Neural cell (in vitro differentiated cells): Measurements from ENCODE around the gene PLEKHA5. TPM values are rescaled to one million over a fixed set of nuclear protein-coding genes. Genes with fewer than 3 reads are reported as not detected.

Experiments used
- H2AFZ ChIP-seq: fragments of 200-600, 300-800 bp; sonication (generic), shearing (Covaris generic); 2 replicates; pipeline ENCODE4 v1.6.0; 2014; ENCODE audit warnings: low read depth, mild to moderate bottlenecking, antibody characterized with exemption, low read length, moderate library complexity
- H3F3A ChIP-seq: fragments of 200-600 bp; shearing (Covaris generic); 2 replicates; pipeline ENCODE4 v1.6.1; 2016; ENCODE audit warnings: mild to moderate bottlenecking, moderate library complexity, mixed read lengths, antibody characterized with exemption, low read length; ENCODE audit not compliant: insufficient read depth, poor library complexity, severe bottlenecking
- H3K27ac ChIP-seq: fragments of 200-600, 300-800 bp; sonication (generic), shearing (Covaris generic); 2 replicates; pipeline ENCODE4 v1.5.1; 2014; ENCODE audit warnings: mild to moderate bottlenecking, low read length, moderate library complexity
- H3K27me3 ChIP-seq: fragments of 300-800, 200-600 bp; sonication (generic), shearing (Covaris generic); 2 replicates; pipeline ENCODE4 v1.6.0; 2014; ENCODE audit warnings: mild to moderate bottlenecking, low read depth, low read length, moderate library complexity; ENCODE audit not compliant: insufficient read depth
- H3K36me3 ChIP-seq: fragments of 300-800, 200-600 bp; sonication (generic), shearing (Covaris generic); 2 replicates; pipeline ENCODE4 v1.5.1; 2014; ENCODE audit warnings: mild to moderate bottlenecking, antibody characterized with exemption, low read length, moderate library complexity; ENCODE audit not compliant: insufficient read depth
- H3K4me2 ChIP-seq: fragments of 300-800, 200-600 bp; sonication (generic), shearing (Covaris generic); 2 replicates; pipeline ENCODE4 v1.6.0; 2014; ENCODE audit warnings: mild to moderate bottlenecking, low read length
- H3K4me3 ChIP-seq: fragments of 300-800, 200-600 bp; sonication (generic), shearing (Covaris generic); 2 replicates; pipeline ENCODE4 v1.5.1; 2014; ENCODE audit warnings: mild to moderate bottlenecking, low read length, moderate library complexity
- H3K79me2 ChIP-seq: fragments of 200-600 bp; shearing (Covaris generic); replicated peaks from 2 replicates; pipeline ENCODE4 v1.6.0; 2014; ENCODE audit warnings: mild to moderate bottlenecking, low read length, moderate library complexity; ENCODE audit not compliant: insufficient read depth
- H3K9ac ChIP-seq: fragments of 300-800, 200-600 bp; sonication (generic), shearing (Covaris generic); 2 replicates; pipeline ENCODE4 v1.6.1; 2016; ENCODE audit warnings: mild to moderate bottlenecking, low read length, mixed read lengths
- H3K9me2 ChIP-seq: fragments of 200-600 bp; shearing (Covaris generic); 2 replicates; pipeline ENCODE4 v1.6.1; 2016; ENCODE audit warnings: mild to moderate bottlenecking, low read length, mixed read lengths; ENCODE audit not compliant: insufficient read depth
- H3K9me3 ChIP-seq: fragments of 200-600, 300-800 bp; sonication (generic), shearing (Covaris generic); 2 replicates; pipeline ENCODE4 v1.6.1; 2016; ENCODE audit warnings: mild to moderate bottlenecking, mixed run types, low read length, moderate library complexity, mixed read lengths
- H4K20me1 ChIP-seq: fragments of 200-600 bp; shearing (Covaris generic); 2 replicates; pipeline ENCODE4 v1.6.1; 2016; ENCODE audit warnings: mild to moderate bottlenecking, mixed run types; ENCODE audit not compliant: insufficient read depth
- EP300 ChIP-seq: fragments of 450-650 bp; conservative IDR thresholded peaks from 2 replicates; pipeline ENCODE4 v1.6.1; 2014; ENCODE audit warnings: antibody characterized with exemption, mild to moderate bottlenecking, moderate library complexity; ENCODE audit not compliant: poor library complexity, severe bottlenecking
- EZH2 ChIP-seq: fragments of 200-600, 300-800 bp; shearing (Covaris generic), sonication (generic); IDR thresholded peaks from 2 replicates; pipeline ENCODE4 v1.6.1; 2014; ENCODE audit warnings: antibody characterized with exemption, low read length, borderline replicate concordance, mild to moderate bottlenecking; ENCODE audit not compliant: insufficient read depth, poor library complexity, severe bottlenecking
- MXI1 ChIP-seq: fragments of 450-650 bp; conservative IDR thresholded peaks from 2 replicates; pipeline ENCODE4 v1.6.1; 2014; ENCODE audit warnings: antibody characterized with exemption, mild to moderate bottlenecking; ENCODE audit not compliant: poor library complexity, severe bottlenecking
- POLR2AphosphoS5 ChIP-seq: IDR thresholded peaks from 2 replicates; pipeline ENCODE4 v1.6.1; 2012
- RAD21 ChIP-seq: fragments of 450-650 bp; conservative IDR thresholded peaks from 2 replicates; pipeline ENCODE4 v1.6.1; 2014; ENCODE audit warnings: antibody characterized with exemption, mild to moderate bottlenecking, moderate library complexity
- REST ChIP-seq: IDR thresholded peaks from 2 replicates; pipeline ENCODE4 v1.6.1; 2012; ENCODE audit warnings: borderline replicate concordance
- SMC3 ChIP-seq: fragments of 450-650 bp; conservative IDR thresholded peaks from 2 replicates; pipeline ENCODE4 v1.6.1; 2014; ENCODE audit warnings: antibody characterized with exemption, mild to moderate bottlenecking, moderate library complexity; ENCODE audit not compliant: poor library complexity
- TAF1 ChIP-seq: IDR thresholded peaks from 2 replicates; pipeline ENCODE4 v1.6.1; 2012; ENCODE audit warnings: low read depth
- polyA plus RNA-seq: library from polyadenylated mRNA; depleted of rRNA; stranded (reverse); fragments of >200 nt; gene quantifications from 2 replicates; pipeline ENCODE4 v1.2.3, GENCODE V29; 2014
- TF ChIP-seq, protein P1 (sequence below): fragments of 450-650 bp; IDR thresholded peaks from 2 replicates; pipeline ENCODE4 v1.5.1; 2014; ENCODE audit warnings: antibody characterized with exemption, mild to moderate bottlenecking, moderate library complexity; ENCODE audit not compliant: poor library complexity, severe bottlenecking

The PLEKHA5 gene
- polyA plus RNA-seq, 1 donor from 2014 or later: 130 TPM

GRCh38 chr12:19191089-19191488 is 61.6 kb downstream of the PLEKHA5 start:
- Histone ChIP-seq H3K9me3 (no peaks in the 10 kb centered on the region), H3K27ac (no peak overlapping the region), H2AFZ (no peak overlapping the region), H3K36me3 (no peaks in the 10 kb centered on the region), H3K4me3 (no peak overlapping the region), H4K20me1 (no peaks in the 10 kb centered on the region), H3F3A (no peaks in the 10 kb centered on the region), H3K27me3 (no peaks in the 10 kb centered on the region), H3K79me2 (peaks cover 43% of the 10 kb centered on the region), H3K9ac (no peak overlapping the region), H3K9me2 (no peaks in the 10 kb centered on the region), H3K4me2 (no peak overlapping the region)
- TF ChIP-seq, protein P1, sequence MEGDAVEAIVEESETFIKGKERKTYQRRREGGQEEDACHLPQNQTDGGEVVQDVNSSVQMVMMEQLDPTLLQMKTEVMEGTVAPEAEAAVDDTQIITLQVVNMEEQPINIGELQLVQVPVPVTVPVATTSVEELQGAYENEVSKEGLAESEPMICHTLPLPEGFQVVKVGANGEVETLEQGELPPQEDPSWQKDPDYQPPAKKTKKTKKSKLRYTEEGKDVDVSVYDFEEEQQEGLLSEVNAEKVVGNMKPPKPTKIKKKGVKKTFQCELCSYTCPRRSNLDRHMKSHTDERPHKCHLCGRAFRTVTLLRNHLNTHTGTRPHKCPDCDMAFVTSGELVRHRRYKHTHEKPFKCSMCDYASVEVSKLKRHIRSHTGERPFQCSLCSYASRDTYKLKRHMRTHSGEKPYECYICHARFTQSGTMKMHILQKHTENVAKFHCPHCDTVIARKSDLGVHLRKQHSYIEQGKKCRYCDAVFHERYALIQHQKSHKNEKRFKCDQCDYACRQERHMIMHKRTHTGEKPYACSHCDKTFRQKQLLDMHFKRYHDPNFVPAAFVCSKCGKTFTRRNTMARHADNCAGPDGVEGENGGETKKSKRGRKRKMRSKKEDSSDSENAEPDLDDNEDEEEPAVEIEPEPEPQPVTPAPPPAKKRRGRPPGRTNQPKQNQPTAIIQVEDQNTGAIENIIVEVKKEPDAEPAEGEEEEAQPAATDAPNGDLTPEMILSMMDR: no peak
- TF ChIP-seq RAD21 (no peak), POLR2AphosphoS5 (no peak), MXI1 (no peak), EP300 (no peak), TAF1 (no peak), REST (no peak), SMC3 (no peak), EZH2 (no peak)

- no peaks in the 10 kb centered on the region for H3K36me3 ChIP-seq
- H3K79me2 ChIP-seq: peaks cover 40% of the 10 kb centered on the region
- H4K20me1 ChIP-seq: no peaks in the 10 kb centered on the region
- no peak overlapping the region for H3K4me3 ChIP-seq
- no peak overlapping the region for H3K27ac ChIP-seq
- H3F3A ChIP-seq: no peaks in the 10 kb centered on the region
- H3K9ac ChIP-seq: no peak overlapping the region
- H3K9me2 ChIP-seq: no peaks in the 10 kb centered on the region
- H3K9me3 ChIP-seq: no peaks in the 10 kb centered on the region
- H3K4me2 ChIP-seq: no peak overlapping the region
- no peak overlapping the region for H2AFZ ChIP-seq
- H3K27me3 ChIP-seq: no peaks in the 10 kb centered on the region
- no peak for TF ChIP-seq POLR2AphosphoS5
- TF ChIP-seq, protein P1: no peak
- TF ChIP-seq EP300: no peak
- TF ChIP-seq TAF1: no peak
- TF ChIP-seq MXI1: no peak
- no peak for TF ChIP-seq RAD21
- no peak for TF ChIP-seq SMC3
- TF ChIP-seq EZH2: no peak
- TF ChIP-seq REST: no peak
These were observed 62.0 kb downstream of the PLEKHA5 start for GRCh38 chr12:19191563-19191962.
